ENCODE results near the gene UQCRC1.

The UQCRC1 gene

GRCh38 chr3:48609088-48610005 is at the start of gene UQCRC1:
UQCRC1 (minus strand) TSS chr3:48609646; CDS start chr3:48609620, 26 bp downstream.
- DNase-seq = peak; percentile 91

GRCh38 chr3:48656841-48657281 is 47.4 kb upstream of the UQCRC1 start:
- DNase-seq = no peak

DNA sequence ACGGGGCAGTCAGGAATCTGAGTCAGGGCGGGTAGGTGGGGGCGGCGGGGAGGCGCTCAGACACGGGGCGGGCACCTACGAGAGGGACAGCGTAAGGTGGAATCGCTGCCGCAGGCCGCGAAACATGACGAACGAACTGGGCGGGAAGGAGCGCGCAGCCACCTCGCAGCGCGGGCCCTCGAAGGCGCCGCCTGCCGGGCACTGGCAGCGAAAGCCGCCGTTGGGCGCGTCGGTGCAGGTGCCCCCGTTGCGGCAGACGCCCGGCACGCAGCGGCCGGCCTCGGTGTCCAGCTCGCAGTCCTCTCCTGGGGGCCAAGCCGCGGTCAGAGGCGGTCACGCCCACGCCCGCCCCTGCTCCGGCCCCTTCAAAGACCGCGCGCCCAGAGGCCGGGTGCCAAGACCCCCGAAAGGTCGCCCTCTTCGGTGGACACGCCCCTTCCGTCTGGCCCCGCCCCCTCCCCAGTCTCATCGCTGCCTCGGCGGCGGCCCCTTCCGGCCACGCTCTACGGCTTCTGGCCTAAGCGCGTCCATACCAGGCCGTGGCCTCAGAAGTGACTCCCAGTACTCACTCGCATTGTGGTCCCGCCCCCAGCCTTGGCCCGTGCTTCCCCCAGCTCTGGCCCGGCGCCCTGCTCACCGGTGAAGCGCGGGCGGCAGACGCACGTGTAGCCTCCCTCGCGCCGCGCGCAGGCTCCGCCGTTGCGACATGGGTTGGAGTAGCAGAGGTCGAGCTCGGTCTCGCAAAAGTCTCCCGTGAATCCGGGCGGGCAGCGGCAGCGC is 46.8 kb upstream of the UQCRC1 start:
- DNase-seq = no peak

GRCh38 chr3:48655606-48656005 is 46.2 kb upstream of the UQCRC1 start:
- DNase-seq = no peak

GRCh38 chr3:48655063-48655462 is 45.6 kb upstream of the UQCRC1 start:
- no peak for DNase-seq

GRCh38 chr3:48652923-48653715 is 43.7 kb upstream of the UQCRC1 start:
- no peak for DNase-seq

GRCh38 chr3:48651771-48652170 is 42.3 kb upstream of the UQCRC1 start:
- no peak for DNase-seq

DNA sequence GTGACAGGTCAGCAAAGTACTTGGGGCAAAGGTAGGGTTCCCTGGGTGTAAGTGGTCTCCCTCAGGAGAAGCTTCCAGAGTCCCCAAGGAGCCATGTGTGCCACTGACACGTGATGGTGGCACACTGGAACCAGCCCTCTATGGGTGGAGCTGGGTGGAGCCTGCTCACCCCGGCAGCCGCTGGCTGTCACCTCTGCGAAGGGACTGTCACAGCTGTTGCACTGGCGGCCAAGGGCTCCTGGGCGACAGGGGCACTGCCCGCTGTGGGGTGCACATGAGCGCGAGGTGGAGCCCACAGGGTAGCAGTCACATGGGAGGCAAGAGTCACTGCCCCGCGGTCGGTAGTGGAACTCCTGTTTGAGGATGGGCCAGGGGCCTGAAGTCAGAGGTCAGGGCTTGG is 41.3 kb upstream of the UQCRC1 start:
- no peak for DNase-seq

DNA sequence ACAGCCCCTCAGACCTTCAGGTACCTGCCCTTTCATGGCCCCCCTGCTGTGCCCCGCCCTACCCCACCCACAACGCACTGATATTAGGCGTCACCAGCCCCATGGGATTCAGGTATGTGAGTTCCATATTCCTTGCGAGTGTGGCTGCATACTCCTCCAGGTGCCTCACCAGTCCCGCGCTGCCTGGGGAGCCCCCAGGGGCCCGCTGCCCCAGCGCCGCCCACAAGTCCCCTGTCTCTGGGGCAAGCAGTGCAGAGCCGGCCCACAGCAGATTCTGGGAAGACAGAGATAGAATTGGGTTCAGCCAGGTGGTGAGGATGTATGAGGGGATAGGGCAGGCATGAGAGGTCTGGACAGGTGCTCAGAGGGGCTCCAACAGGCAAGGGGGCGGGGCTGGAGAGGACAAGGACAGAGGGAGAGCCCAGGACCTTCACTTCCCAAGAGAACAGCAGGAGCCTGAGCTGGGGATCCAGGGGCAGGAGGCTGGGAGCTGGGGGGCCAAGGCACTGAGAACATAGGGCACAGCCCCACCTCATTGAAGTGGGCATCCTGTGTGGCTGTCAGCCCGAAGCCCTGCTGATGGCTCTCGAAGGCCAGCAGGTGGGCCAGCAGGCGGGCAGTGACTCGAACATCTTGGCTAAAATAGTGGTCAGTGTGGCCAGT is 38.9 kb upstream of the UQCRC1 start:
- DNase-seq = no peak

DNA sequence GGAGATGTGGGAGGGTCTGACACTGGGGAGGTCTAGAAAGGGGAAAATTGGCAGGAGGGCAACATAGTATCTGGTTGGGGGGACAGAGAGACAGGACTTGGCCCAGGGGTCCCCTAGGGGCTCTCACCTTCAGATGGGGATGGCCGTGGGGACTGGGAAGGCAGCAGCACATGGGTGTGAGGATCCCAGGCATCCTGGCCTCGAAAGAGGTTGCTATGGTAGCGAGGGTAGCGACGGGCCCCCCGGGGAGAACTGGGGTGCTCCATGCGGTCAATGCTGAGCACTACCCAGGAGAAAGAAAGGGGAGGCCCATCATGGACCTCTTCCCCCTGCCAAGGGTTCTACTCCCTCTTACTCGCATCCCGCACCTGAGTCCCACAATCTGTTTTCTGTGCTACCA is 38.3 kb upstream of the UQCRC1 start:
- DNase-seq = no peak

GRCh38 chr3:48644898-48645760 is 35.7 kb upstream of the UQCRC1 start:
- DNase-seq = no peak

GRCh38 chr3:48642605-48643004 is 33.2 kb upstream of the UQCRC1 start:
- DNase-seq = no peak

DNA sequence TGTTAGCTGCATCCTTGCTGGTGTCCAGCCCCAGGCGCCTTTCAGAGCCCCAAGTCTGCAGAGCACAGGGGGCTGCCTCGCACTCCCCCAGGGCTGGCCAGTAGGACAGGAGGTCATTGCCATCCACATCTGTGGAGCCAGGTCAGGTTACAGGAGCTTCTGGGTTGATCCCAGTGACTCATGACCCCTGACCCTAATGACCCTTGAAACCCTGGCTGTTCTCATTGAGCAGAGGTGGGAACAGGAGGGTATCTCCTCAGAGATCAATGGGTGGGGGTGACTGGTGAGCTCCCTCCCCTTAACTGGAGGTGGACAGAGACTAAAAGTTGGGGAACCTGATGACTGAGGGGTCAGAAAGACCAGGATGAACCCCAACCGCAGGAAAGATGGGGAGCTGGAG is 31.9 kb upstream of the UQCRC1 start:
- DNase-seq = no peak

- DNase-seq = no peak
These were observed 30.6 kb upstream of the UQCRC1 start for GRCh38 chr3:48639944-48640606.

DNA sequence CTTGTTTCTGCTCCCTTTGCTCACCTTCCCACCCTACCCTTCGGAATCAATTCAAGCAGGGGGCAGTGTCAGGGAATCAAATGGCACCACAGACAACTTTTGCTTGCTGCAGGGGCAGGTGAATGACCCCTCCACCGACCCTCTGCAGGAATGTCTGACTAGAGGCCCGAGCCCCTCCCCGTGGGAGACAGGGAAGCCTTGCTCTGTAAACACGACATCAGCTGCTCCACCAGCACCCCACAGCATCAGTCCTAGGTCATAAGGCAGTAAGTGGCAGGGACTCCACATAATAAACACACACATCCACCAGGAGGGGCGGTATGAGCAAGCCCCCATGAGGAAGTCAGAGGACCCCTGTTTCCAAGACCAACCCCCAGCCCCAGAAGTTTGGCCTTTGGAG is 27.9 kb upstream of the UQCRC1 start:
- DNase-seq = no peak

DNA sequence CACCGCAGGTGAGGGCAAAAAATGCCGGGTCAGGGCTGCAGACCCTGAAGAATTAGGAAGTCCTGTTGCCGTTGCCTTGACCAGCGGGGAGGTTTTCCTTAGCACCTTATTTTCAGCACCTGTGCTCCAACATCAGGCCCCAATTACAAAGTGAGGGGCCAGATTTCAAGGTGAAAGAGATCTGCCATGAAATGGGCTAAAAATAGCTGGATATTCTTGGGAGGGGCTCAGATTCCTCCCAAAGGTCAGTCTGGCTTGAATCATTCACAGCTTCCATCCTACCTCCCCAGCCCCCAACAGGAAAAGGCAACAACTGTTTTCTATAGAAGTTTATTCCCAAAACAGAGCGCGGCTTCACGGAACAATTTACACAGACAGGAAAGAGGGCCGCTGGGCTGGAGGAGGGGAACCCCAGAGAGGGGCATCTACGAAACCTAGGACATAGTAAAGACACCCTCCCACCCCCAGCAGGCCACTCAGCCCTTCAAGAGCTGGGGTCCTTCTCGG is 26.8 kb upstream of the UQCRC1 start:
- no peak for DNase-seq

GRCh38 chr3:48635222-48636021 is 26.0 kb upstream of the UQCRC1 start, which contains the start of gene SLC26A6:
SLC26A6 (minus strand) TSS chr3:48635461; CDS start chr3:48635393, 68 bp downstream.
- peak; percentile 89 for DNase-seq

GRCh38 chr3:48634661-48635221 is 25.3 kb upstream of the UQCRC1 start:
- DNase-seq = peak; percentile 48

- DNase-seq = no peak
These were observed 24.3 kb upstream of the UQCRC1 start for GRCh38 chr3:48633743-48634142.
